Ishikawa (cell line): Measurements from ENCODE around the gene BCO2.

Experiments used
- EGR1 ChIP-seq: IDR thresholded peaks from 2 replicates; pipeline ENCODE4 v1.6.1; 2012
- EP300 ChIP-seq: IDR thresholded peaks from 2 replicates; pipeline ENCODE4 v1.6.1; 2012; ENCODE audit warnings: borderline replicate concordance
- TAF1 ChIP-seq: IDR thresholded peaks from 2 replicates; pipeline ENCODE4 v1.6.1; 2012; ENCODE audit warnings: low read depth, mild to moderate bottlenecking
- TEAD4 ChIP-seq: IDR thresholded peaks from 2 replicates; pipeline ENCODE4 v1.6.1; 2012
- TF ChIP-seq, protein P1 (sequence below): IDR thresholded peaks from 2 replicates; pipeline ENCODE4 v1.6.1; 2012

DNA sequence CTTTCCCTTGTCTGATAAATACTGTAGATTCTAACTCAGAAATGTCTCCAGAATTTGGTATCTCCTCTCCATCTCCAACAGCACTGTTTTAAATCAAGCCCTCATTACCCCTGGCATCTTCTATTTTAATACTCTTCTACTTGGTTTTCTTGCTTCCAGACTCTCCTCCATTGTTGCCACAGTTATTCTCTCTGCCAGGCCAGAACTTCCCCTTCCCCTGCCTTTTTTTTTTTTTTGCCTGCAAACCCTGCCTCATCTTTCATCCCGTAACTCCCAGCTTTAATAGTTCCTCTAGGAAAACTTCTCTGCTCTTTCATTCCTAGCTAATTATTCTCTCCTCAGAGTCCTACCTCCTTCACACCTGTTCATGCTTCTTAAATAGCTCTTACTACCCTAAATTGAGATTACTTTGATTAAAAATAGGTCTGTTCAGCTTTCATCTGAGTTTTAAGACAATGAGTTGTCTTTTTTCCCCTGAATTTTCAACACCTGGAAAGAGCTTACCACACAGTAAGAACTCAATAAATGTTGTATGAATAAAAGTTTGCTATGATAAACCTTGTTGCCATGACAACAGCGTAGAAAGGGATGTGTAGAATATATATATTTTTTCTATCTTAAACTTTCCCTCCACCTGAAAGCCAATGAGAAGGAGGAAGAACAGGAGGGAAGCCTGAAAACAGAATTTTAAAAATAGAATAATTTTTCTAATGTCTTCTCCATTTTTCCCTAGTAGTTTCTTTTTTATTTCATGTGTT lies 15.0 kb upstream of the BCO2 start:
- TF ChIP-seq TAF1 (no peak), TEAD4 (no peak), EGR1 (no peak), EP300 (no peak)
- TF ChIP-seq, protein P1, sequence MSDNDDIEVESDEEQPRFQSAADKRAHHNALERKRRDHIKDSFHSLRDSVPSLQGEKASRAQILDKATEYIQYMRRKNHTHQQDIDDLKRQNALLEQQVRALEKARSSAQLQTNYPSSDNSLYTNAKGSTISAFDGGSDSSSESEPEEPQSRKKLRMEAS: no peak
